Measurements from ENCODE around the gene THBS2.
"Not testable (repeated sequence)": the region's sequence is repeated elsewhere in the genome, so short reads cannot be mapped to it uniquely, and the experiment has no call there.

THBS2 gene

DNA sequence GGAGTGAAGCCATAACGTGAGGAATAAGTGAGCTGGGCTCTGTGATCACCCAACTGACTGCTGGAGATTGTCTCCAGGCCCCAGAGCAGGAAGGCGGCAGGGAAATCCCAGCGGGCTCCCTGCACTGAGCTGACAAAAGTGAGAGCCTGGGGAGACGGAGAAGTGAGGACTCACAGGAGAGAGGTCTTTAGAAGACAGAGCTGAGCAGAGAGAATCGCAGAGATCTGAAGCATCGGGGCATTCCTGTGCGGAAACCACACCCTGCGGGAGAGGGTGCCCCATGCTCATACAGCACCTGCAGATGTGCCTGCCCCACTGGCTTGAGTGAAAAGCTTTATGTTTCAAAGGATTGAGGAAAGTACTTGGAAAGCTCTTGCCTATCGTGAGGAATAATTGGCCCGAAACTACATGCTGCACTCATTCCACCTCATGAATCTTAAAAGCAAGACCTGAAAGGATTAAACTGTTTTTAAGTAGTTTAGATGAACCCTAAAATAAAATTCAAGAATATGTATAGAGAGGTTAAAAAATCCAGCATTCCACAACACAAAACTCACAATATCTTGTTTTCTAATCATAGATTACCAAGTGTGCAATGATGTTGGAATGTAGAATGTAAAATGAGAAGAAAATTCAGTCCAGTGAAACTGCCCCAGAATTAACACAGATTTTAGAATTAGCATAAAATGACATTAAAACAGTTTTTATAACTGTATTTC, 17.7 kb upstream of the THBS2 start:
- no peak for DNase-seq

DNA sequence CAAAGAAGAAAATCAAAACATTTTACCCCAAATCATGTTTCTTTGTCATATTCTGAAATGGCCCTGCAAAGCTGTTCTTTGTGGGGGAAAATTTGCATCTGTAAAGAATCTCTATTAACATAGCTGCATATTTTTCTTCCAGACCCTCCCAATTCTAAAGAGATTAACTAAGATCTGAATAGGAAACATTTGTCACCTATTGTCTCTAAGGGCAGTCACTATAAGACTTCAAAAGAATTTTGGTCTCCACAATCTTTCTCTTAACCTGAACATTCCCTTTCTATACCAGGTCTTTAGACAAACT, 16.4 kb upstream of the THBS2 start:
- DNase-seq = not testable (repeated sequence)

DNA sequence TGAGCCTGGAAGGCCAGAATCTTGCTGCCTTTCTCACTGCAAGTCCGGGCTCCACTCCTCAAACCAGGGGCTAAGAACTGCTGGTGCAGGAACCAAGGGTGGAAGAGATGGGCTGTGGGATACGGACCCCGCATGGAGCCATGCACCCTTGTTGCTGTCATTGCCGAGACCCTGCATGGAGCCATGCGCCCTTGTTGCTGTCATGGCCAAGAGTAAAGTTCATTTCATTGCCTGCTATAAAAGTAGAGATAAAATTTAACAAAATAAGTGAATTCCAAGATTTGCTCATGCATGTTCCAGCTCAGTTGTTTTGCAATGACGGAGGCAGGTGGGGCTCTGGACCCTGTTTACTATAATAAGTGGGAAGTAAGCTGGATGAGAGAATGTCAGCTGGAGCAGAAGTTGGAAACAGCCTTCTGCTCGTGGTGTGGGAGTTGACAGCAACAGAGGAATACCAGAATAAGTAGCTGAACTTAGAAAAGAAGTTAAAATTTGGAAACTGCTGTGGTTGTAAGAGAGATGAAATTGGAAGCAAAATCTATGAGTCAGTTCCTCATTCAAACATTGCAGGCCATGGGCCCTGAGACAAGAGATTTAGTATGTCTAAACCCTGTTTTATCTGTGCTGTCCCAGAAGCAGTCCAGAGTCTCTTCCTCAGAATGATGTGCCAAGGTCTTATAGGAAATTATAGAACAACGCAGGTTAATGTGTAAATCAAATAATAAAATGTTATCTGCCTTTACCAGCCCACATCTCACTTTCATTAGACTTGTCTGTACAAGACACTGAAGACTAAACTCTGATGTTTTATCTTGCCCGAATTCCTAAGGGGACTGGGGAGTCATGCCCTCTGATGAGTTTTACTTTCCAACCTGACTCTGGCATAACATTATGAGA, 15.8 kb upstream of the THBS2 start:
- DNase-seq = no peak

DNA sequence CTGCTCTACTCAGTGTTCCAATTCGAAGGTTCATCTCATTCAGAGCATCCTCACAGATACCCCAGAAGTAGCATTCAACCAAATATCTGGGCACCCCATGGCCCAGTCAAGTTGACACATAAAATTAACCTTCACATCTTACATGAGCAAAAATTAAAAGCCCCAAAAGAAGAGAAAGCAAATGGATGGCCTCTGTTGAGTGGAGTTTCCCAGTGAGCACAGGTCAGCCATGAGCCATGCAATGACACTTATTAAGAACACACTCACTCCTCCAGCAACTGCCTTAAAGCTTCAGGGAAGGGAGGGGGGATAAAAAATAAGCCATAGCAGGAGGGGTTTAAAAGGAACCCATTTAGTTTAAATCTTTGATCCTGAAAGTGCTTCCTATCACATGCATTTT, 14.6 kb upstream of the THBS2 start:
- no peak for DNase-seq

DNA sequence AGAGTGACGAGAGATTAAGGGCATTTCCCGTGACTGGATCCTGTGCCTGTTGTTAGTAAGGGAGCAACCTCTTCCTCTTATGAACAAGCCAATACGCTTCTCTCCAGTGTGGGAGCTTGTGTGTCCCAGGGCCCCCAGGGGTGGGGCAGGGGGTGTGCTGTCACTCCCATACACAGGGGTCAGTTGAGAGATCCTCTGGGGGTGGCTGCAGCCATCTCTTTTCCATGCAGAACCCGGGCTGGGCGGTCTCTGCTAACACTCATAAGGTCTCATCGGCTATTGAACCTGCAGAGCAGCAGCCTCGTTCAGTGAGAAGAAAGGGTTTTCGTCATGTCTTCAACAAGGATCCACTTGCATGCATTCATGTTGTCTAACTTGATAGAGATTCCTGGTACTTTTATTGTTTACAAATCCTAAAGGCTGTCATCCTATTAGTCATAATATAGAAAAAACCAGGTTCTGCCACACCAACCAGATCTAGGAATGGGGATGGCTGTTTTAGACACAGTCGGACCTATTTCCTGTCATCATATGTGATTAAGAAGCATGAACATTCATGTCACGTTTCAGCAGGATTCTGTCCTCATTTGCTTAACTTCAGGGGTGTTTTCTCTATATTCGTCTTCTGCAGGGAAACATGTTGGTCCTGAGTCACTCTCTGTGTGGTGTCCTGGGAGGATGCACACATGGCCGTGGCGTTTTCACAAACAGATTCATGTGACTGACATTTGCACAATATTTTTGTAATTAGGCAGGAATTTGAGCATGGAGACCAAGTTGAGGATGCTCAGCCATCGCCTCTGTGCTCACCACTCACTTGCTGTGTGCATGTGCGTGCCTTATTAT, 13.3 kb upstream of the THBS2 start:
- DNase-seq = no peak

DNA sequence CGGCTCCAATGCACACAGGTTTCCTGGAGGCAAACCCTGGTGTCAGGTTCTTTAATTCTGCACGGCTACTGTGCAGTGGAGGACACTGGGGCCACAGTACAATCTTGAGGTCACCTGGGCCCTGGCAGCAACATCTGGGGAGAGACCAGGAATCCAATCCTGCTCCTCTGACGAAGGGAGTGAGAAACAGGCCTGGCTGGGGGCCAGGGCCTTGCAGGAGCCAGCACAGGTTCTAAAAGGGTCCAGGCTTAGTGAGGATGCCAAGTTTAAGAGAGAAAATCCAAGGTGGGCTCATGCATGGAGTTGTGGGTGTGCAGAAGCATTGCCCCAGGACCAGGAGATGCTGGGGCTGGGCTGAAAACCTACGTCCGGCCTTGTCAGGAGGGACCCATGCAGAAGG, 12.6 kb upstream of the THBS2 start:
- DNase-seq = no peak

DNA sequence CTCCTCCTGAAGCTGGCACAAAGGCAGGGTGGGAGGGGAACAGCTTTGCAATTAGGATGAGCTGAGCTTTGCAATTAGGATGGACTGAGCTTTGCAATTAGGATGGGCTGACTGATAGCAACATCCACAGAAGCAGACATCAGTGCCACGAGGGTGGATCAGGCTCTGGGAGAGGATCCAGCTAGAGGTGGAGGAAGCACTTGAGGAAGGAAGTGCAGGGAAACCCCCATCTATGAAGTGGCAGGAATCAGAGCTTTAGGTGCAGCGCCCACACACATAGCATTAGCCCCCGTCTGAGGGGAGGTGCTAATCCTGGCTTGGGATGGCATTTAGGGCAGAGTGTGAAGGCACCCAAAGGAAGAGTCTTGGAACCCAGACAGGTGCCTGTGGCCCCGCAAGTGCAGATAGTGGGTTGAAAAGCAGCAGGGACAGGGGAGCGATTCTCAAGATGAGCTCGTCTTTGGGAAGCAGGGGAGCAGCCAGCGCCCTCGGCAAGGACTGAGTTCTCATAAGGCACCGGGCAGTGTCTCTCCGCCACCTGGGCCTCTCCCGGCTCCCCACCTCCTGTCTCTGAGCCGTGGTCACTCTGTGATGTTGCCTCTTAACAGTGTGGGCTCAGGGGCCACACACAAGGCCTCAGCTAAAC, 12.0 kb upstream of the THBS2 start:
- DNase-seq = no peak

DNA sequence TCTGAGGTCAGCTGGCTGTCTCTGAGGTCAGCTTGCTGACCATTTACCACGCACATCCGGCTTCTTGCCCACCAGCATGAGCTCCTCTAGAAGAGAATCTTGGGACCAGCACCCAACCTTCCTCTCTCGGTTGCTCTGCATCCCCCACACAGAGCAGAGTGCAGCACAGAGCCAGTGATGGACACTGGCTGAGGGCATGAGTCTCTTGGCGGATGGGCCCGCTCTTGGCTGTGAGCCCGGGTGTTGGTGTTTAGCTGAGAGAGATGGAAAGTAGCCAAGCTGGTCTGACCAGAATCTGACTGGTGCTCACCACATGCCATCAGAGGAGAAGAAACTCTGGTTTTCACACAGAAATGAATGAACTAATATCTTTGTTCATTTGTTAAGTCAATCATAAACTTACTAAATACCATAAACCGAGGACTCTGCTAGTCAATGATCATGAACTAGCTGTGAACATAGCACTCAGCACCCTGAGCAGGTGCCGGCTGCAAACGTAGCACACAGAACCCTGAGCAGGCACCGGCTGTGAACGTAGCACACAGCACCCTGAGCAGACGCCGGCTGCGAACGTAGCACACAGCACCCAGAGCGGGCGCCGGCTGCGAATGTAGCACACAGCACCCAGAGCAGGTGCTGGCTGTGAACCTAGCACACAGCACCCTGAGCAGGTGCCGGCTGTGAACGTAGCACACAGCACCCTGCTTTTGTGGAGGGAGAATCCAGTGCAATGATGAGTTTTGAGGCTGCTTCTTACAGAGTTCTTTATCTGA, 10.4 kb upstream of the THBS2 start:
- no peak for DNase-seq

DNA sequence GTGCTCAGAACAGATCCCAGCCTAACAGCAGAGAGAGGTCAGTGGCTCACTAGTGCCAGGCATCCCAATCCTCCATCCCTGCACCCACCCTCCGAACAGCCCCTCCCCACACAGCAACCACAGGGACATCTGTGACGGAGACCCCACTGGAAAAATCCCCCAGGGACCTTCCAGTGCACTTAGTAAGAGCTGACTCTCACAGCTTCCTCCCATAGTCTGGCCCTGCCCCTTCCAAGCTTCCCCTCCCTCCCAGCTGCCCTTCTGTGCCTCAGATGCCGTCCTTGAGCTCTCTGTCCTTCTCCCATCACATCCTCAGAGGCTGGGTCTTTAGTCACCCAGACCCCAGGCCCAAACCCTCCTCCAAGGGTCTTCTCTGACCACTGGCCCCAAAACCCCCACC, 9.7 kb upstream of the THBS2 start:
- no peak for DNase-seq

DNA sequence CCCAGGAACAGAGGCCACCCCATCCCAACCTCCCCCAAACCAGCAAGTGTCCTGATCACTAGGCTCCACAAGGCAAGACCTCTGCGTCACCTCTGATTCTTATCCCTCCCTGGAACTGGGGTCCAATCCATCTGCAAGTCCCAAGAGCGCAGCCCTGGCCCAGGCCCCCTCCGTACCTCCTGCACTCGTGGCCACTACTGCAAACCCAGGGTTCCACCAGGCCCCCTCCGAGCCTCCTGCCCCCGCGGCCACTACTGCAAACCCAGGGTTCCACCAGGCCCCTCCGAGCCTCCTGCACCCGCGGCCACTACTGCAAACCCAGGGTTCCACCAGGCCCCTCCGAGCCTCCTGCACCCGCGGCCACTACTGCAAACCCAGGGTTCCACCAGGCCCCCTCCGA, 9.0 kb upstream of the THBS2 start:
- not testable (repeated sequence) for DNase-seq

DNA sequence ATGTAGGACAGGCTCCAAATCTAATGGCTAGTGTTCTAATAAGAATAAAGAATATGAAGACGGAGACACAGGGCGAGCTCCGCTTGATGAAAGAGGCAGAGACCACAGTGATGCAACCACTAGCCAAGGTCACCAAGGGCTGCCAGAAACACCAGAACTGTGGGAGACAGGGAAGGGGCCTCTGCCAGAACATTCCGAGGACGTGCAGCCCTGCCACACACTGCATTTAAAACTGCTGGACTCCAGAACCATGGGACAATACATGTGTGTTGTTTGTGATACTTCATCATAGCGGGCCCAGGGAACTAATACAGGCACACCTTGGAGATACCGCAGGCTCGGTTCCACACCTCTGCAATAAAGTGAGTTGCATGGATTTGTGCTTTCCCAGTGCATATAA, 2.9 kb upstream of the THBS2 start:
- DNase-seq = no peak

DNA sequence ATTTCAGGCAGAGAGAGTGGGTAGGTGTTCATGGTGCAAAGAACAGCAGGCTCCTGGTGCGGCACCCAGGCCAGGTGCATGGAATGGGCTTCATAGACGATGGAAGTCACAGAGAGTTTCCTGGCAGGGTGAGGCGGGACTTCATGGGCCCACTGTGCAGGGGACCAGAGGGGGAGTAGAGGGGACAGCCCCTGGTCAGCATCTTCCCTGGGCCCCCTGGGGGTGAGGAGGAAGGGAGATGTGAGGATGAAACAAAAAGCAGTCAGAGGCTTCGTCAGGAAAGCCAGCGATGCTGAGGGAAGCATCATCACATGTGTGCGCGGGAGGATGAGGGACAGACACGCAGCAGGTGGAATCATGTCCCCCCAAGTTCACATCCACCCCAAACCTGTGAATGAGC, 2.4 kb upstream of the THBS2 start:
- DNase-seq = no peak

DNA sequence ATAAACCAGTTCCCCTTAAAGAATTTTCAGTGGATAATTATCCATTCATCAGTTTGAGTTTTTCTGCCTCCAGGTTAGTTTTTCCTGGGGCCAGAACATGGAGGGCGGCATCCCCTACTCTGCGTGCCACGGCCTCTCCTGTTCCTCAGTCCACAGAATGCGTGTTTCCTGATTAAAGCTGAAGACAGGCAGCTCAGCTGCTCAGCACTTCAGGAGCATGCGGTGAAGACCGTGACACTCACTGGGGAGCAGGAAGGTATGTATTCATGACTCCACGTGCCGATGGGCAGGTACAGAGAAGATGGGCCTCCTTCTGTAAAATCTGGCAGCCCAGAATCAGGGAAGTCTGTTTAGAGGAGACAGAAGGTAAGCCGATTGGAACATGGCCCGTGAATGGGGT, 2.0 kb upstream of the THBS2 start:
- DNase-seq = no peak

DNA sequence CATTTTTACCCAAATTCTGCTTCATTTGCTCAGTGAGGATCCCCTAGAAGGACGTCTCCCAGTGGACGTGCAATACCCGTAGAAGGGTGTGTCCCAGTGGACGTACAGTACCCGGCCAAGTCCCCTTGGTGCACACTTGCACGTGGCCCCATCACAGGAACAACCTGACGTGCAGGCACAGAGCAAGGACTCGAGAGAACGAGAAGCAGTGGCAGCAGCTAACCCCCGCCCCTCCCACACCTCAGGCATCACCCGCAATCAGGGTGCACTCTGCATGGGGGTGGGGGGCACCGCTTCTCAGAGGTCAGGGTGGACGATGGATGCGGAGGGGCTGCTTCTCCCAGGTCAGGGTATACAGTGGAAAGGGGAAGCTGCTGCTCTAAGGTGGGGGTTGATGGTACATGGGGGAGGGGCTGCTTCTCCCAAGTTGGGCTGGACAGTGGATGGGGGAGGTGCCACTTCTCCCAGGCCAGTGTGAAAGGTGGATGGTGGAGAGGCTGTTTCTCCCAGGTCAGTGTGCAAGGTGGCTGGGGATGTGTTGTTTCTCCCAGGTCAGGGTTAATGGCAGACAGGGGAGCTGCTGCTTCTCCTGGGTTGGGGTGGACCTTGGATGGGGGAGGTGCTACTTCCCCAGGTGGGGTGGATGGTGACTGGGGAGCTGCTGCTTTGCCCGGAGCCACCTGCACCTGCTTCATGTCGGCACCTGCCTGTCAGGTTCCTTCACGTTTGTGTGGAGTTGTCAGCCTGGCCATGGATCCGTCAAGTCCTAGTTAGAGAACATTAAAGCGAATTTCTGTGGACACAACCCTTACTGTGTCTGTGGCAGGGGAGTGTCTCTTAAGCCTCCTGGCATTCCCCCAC, 1.0 kb upstream of the THBS2 start:
- no peak for DNase-seq

DNA sequence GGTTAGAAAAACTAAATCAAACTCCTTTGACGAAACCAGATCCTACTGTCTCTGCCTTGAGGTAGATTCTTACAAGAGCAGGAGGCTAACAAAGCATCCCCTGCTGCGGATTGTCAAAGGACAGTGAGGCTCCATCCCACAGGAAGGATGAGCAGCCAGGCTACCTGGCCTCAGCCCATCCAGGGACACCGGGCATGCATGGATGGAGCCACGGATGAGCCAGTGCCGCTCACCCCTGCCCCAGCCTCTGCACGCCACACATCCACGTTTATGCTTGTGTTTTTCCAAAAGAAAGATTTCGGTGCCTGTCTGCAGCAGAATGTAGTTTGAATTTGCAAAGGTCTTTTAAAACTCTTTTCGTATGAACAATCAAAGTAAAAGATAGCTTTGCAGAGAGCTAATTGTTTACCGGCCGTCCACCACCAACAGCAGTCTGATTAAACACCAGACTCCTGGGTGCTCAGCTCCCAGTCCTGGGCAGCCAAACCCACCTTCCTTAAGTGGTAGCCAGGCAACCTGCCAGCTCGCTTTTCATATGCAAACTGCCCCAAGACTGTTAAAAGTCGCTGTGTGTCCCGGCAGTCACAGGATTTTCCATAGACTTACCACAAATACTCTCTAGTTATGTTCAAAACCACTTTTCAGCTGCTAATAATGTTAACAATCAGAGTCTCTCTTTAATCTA, 999 bp downstream of the THBS2 start:
- no peak for DNase-seq

DNA sequence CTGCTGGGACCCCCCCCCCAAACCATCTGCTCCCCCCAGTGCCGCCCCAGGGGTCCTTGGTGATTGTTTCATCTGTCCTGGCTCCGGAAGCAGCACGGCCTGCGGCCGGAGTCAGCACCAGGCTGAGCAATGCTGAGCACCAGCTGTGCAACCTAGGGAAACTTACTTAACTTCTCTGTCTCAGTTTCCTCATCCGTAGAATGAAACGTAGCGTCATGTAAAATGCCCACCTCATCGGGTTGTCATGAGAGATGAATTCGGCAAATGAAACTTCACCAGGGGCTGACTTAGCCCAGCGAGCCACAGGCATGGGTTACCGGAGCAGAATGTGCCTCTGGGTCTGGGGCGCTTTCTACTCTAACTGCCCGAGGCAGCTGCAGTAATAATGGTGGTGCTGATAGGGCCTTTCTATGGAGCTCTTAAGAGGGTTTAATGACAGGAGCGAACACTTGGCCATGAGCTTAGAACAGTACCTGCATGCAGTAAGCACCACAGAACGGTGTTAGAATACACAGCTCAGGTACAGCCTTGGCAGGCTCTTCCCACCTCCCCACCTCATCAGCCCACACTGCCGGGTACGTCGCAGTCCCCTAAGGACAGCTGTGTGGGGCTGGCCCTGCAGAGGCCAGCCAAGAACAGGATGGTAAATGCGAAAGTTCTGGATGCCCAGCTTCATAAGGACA, 1.7 kb downstream of the THBS2 start:
- no peak for DNase-seq

DNA sequence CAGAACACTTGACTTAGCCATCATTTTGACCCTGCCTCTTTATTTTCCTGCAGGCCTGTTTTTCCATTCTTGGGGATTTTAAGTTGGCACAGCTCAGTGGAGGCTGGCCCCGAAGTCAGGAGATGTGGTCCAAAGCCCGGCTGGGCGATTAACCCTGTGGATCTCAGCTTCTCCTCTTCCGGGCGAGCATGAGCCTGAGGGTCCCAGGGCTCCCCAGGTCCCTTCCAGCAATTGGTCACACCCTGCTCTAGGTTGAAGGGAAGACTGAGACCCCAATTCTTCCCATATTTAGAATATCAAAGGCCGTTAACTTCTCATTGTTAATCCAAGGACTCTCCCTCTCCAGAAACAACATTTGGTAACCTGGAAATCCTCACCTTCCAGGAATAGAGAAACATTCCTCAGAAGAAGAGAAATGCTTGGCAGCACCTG, 2.3 kb downstream of the THBS2 start:
- no peak for DNase-seq

DNA sequence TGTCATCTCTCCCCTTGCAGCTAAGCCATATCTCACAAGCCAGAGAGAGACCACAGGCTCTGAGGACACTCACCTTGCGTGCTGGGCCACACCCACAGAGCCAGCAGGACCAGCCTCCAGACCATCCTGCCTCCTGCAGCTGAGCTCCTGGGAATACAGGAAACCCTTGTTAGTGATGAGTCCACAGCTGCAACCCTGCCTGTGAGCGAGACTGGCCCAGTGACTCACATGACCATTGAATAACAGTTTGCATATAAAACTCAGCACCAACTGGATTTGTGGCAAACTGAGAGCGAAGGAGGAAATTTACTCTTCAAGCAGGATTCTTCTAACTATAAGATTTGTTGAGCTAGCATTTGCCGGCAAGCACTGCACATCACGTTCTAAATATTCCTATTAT, 3.0 kb downstream of the THBS2 start:
- no peak for DNase-seq

DNA sequence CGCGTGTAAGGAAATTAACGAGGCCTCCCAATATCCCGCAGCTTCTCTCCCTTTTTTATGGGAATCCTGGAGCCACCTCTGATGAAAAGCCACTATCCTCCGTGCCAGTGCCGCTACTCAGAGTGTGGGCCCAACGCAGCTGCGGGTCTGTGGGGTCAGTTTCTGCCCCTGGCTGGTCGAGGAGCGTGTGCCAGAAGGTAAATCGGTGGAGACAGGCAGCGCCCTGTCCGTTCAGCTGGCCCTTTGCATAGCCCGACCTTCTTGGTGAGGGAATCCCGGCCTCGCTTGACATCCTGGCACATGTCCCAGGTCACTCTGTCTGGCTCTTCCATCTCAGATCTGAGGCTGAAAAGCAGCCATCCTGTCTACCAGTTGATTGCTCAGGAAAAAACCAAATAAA, 4.6 kb downstream of the THBS2 start:
- DNase-seq = no peak

DNA sequence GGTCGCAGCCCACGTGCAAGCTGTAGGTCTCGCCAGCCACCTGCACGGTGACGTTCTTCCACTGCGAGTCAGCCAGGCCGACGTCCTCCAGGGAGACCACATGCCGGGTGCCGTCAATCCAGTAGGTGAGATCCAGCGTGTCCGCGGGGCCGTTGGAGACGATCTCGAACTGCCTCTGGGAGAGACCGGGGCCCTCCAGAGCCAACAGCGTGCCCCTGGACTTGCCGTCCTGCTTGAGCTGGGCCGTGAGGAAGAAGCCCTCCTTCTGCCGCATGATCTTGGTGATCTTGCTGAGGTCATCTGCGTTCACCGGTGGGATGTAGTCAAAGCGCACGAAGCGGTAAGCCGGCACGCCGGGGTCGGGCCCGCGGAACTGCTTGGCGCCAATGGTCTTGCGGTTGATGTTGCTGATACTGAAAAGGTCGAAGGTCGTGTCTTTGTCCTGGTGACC, 5.1 kb downstream of the THBS2 start:
- no peak for DNase-seq

All from stimulated activated CD4-positive, alpha-beta T cell treated with anti-CD3 and anti-CD28 coated beads, Interleukin-4, amount 100 ng/mL, for 4 hours (primary cell).